PC-3 (cell line): ENCODE measurements around the gene BAIAP2L1.

Experiments used
- CTCF ChIP-seq: fragments of 300-600 bp; sonication (generic); conservative IDR thresholded peaks from 2 replicates; pipeline ENCODE4 v1.5.1; 2017; ENCODE audit warnings: antibody characterized with exemption, low read depth, mild to moderate bottlenecking, low read length
- EZH2 ChIP-seq: fragments of 300-600 bp; sonication (generic); IDR thresholded peaks from one replicate; pipeline ENCODE4 v1.6.1; 2017; ENCODE audit warnings: antibody characterized with exemption, mild to moderate bottlenecking, low read length; ENCODE audit not compliant: unreplicated experiment
- EZH2phosphoT487 ChIP-seq: fragments of 300-600 bp; sonication (generic); IDR thresholded peaks from 2 replicates; pipeline ENCODE4 v1.6.1; 2018; ENCODE audit warnings: mild to moderate bottlenecking, antibody characterized with exemption, low read length, borderline replicate concordance

- TF ChIP-seq CTCF (no peak), EZH2phosphoT487 (no peak), EZH2 (no peak)
These were observed 9.0 kb upstream of the BAIAP2L1 start for GRCh38 chr7:98409843-98410242.
